ENCODE measurements around the gene GBP6. TPM values are rescaled to one million over a fixed set of nuclear protein-coding genes. Genes with fewer than 3 reads are reported as not detected.
"Not testable (repeated sequence)": the region's sequence is repeated elsewhere in the genome, so short reads cannot be mapped to it uniquely, and the experiment has no call there.

The GBP6 gene
- total RNA-seq, 6 donors from 2014 or later, result 0.30 to 3.8 (median 0.73) TPM

GRCh38 chr1:89425056-89425455 lies 61.2 kb downstream of the GBP6 start:
- no peak for DNase-seq
- WGBS, 2 donors, result 91 to 95% methylated on average over 3 of the region's 3 CpGs

GRCh38 chr1:89429062-89429461 lies 65.2 kb downstream of the GBP6 start:
- no peaks in the 10 kb centered on the region for H3K27me3 ChIP-seq
- ATAC-seq (ENCODE audit: low FRiP score in 2 of 2), result peak in 1 of 2 donors; percentile 74
- TF ChIP-seq POLR2AphosphoS5 (IDR thresholded peaks at IDR 0.05) (no peak), EP300 (IDR thresholded peaks at IDR 0.05) (no peak), POLR2A (IDR thresholded peaks at IDR 0.05) (no peak)
- TF ChIP-seq, protein P1, sequence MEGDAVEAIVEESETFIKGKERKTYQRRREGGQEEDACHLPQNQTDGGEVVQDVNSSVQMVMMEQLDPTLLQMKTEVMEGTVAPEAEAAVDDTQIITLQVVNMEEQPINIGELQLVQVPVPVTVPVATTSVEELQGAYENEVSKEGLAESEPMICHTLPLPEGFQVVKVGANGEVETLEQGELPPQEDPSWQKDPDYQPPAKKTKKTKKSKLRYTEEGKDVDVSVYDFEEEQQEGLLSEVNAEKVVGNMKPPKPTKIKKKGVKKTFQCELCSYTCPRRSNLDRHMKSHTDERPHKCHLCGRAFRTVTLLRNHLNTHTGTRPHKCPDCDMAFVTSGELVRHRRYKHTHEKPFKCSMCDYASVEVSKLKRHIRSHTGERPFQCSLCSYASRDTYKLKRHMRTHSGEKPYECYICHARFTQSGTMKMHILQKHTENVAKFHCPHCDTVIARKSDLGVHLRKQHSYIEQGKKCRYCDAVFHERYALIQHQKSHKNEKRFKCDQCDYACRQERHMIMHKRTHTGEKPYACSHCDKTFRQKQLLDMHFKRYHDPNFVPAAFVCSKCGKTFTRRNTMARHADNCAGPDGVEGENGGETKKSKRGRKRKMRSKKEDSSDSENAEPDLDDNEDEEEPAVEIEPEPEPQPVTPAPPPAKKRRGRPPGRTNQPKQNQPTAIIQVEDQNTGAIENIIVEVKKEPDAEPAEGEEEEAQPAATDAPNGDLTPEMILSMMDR (IDR thresholded peaks at IDR 0.05), result no peak
- no peak for DNase-seq
- H3K36me3 ChIP-seq, result peaks cover 0 to 4% (median 0%) of the 10 kb centered on the region in 4 donors
- WGBS, 2 donors, result 54 to 73% methylated on average over 6 of the region's 6 CpGs
- H3K4me3 ChIP-seq, result no peak overlapping the region
- H3K27ac ChIP-seq, result no peak overlapping the region
- no peaks in the 10 kb centered on the region for H3K4me1 ChIP-seq
- no peaks in the 10 kb centered on the region for H3K9me3 ChIP-seq

More at GRCh38 chr1:89425056-89425455, 61.2 kb downstream of the GBP6 start:
- Histone ChIP-seq H3K27me3 (no peaks in the 10 kb centered on the region), H3K27ac (no peak overlapping the region), H3K4me3 (no peak overlapping the region), H3K4me1 (peaks cover 0 to 3% (median 0%) of the 10 kb centered on the region in 4 donors), H3K9me3 (no peaks in the 10 kb centered on the region), H3K36me3 (peaks cover 0 to 10% (median 0%) of the 10 kb centered on the region in 4 donors)
- TF ChIP-seq POLR2A (IDR thresholded peaks at IDR 0.05), result no peak
- no peak for TF ChIP-seq EP300 (IDR thresholded peaks at IDR 0.05)
- no peak for ATAC-seq (ENCODE audit: low FRiP score in 2 of 2)

DNA sequence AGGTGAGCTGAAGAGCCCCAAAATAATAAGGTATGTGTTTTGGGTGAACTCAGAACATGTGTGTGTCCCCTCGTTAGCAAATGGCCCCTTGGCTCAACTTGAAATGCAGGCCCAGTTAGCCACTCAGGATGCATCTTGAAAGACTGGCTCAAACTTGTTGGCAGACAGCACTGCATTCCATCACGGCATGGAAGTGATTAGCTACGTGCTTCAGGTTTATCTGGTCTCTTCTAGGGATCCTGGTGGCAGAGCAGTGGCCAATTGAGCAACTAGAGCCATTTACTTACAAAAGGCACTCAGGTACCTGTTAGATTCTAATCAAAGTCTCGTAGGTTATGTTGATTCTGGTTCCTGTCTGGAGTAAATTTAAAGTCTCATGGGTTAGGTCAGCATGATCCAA lies 65.8 kb downstream of the GBP6 start:
- not testable (repeated sequence) for ATAC-seq (ENCODE audit: low FRiP score in 2 of 2); H3K27ac ChIP-seq; DNase-seq; H3K36me3 ChIP-seq; H3K4me3 ChIP-seq; H3K4me1 ChIP-seq; H3K27me3 ChIP-seq; H3K9me3 ChIP-seq
- 54 to 70% methylated on average over 2 of the region's 4 CpGs for WGBS, 2 donors

DNA sequence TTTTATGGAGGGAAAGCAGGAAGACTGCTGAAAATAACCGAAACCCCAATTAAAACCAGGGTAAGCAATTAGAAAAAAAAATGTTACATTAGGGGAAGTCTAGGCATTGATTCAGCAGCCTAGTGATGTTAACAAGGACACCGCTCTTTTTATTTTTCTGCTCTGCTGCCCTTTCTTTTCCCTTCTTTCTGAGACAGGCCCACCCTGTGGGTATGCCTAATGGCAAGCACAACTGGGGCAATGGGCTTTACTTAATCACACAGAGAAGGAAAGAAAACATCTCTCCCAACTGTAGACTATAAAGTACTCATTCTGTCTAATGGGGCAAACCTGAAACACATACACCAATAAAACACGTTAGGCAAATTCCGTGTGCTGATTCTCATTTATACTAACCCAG lies 69.6 kb downstream of the GBP6 start:
- WGBS, 2 donors, result 72 to 95% methylated on average over 4 of the region's 4 CpGs
- no peak overlapping the region for H3K4me3 ChIP-seq
- ATAC-seq (ENCODE audit: low FRiP score in 2 of 2) (no peak), DNase-seq (no peak)
- no peaks in the 10 kb centered on the region for H3K36me3 ChIP-seq
- TF ChIP-seq POLR2AphosphoS5 (IDR thresholded peaks at IDR 0.05) (no peak), EP300 (IDR thresholded peaks at IDR 0.05) (no peak), POLR2A (IDR thresholded peaks at IDR 0.05) (no peak)
- TF ChIP-seq, protein P1 (IDR thresholded peaks at IDR 0.05), result no peak
- H3K9me3 ChIP-seq, result peaks cover 3 to 15% (median 4%) of the 10 kb centered on the region in 4 donors
- H3K27me3 ChIP-seq, result no peaks in the 10 kb centered on the region
- H3K27ac ChIP-seq, result no peak overlapping the region
- H3K4me1 ChIP-seq, result no peaks in the 10 kb centered on the region

- not testable (repeated sequence) for H3K4me1 ChIP-seq; DNase-seq; ATAC-seq (ENCODE audit: low FRiP score in 2 of 2); H3K36me3 ChIP-seq; H3K27me3 ChIP-seq; H3K4me3 ChIP-seq; H3K27ac ChIP-seq
- WGBS, 2 donors, result 80 to 83% methylated on average over 9 of the region's 9 CpGs
- H3K9me3 ChIP-seq, result peaks cover 3 to 23% (median 12%) of the 10 kb centered on the region in 4 donors
These were observed 70.4 kb downstream of the GBP6 start for GRCh38 chr1:89434058-89434780.

Other genes starting within 250 kb of the GBP6 start
- 100 to 1,000 TPM in 1 of 6 donors, 10 to 100 TPM in 5; 41.0 to 124 (median 54.9) TPM for gene GBP2, start 237.9 kb upstream of the GBP6 start, total RNA-seq
- under 1 TPM in 1 of 6 donors, not detected in 5; 0.34 TPM for gene GBP7, start 188.1 kb upstream of the GBP6 start, total RNA-seq
- gene GBP4, start 165.1 kb upstream of the GBP6 start, total RNA-seq, result 10 to 100 TPM; 13.6 to 27.4 (median 22.1) TPM
- 10 to 100 TPM in 2 of 6 donors, 1 to 10 TPM in 4; 4.1 to 24.5 (median 7.9) TPM for gene GBP5, start 91.2 kb upstream of the GBP6 start, total RNA-seq
- gene LRRC8B, start 160.8 kb downstream of the GBP6 start, total RNA-seq, result 10 to 100 TPM in 4 of 6 donors, 1 to 10 TPM in 2; 7.1 to 20.2 (median 14.8) TPM

Measured in upper lobe of left lung (tissue), 6 donors.